Transverse colon (tissue), 4 donors: Measurements from ENCODE around the gene JUND. TPM values are rescaled to one million over a fixed set of nuclear protein-coding genes. Genes with fewer than 3 reads are reported as not detected.
A peak's percentile ranks its signal among the peaks of the same experiment; 100 is the strongest.

ENCODE experiments used
- DNase-seq: peaks from one replicate; pipeline ENCODE4 v3.0.0-alpha.2; 2019
- H3K27ac ChIP-seq, 4 donors: fragments of 200-600 bp; sonication (generic); 2 replicates each; pipeline ENCODE4 v1.5.1; 2016 to 2018; ENCODE audit warnings: inconsistent platforms in 4 of 4
- H3K27me3 ChIP-seq: fragments of 200-600 bp; sonication (generic); 2 replicates; pipeline ENCODE4 v1.5.1; 2017; ENCODE audit warnings: inconsistent platforms
- H3K36me3 ChIP-seq, 4 donors: fragments of 200-600 bp; sonication (generic); 2 replicates each; pipeline ENCODE4 v1.5.1; 2017 to 2019; ENCODE audit warnings: inconsistent platforms in 4 of 4
- H3K4me1 ChIP-seq, 4 donors: fragments of 200-600 bp; sonication (generic); 2 replicates each; pipeline ENCODE4 v1.5.1; 2017 to 2020; ENCODE audit warnings: inconsistent platforms in 4 of 4
- H3K4me3 ChIP-seq, 4 donors: fragments of 200-600 bp; sonication (generic); 1 replicate in 1 of 4; 2 replicates in 3 of 4; pipeline versions ENCODE4 v1.5.1 to v1.6.1; 2017 to 2019; ENCODE audit warnings: inconsistent platforms in 4 of 4
- H3K9me3 ChIP-seq, 2 donors: fragments of 200-600 bp; sonication (generic); 2 replicates each; pipeline ENCODE4 v1.5.1; 2017 to 2019; ENCODE audit warnings: inconsistent platforms in 2 of 2
- EP300 ChIP-seq: sonication (generic); formaldehyde crosslinking; IDR thresholded peaks from one replicate; pipeline ENCODE4 v1.6.1; 2017; ENCODE audit warnings: antibody characterized with exemption, low read depth
- POLR2A ChIP-seq: fragments of 450-650 bp; IDR thresholded peaks from one replicate; pipeline ENCODE4 v1.6.1; 2016; ENCODE audit warnings: antibody characterized with exemption, mild to moderate bottlenecking, moderate library complexity
- POLR2AphosphoS5 ChIP-seq, 3 donors: sonication (generic); formaldehyde crosslinking; IDR thresholded peaks; one replicate each; pipeline ENCODE4 v1.6.1; 2016; ENCODE audit warnings: antibody characterized with exemption in 3 of 3
- WGBS, 2 donors: methylation state at CpG; one replicate each; pipeline ENCODE4 v1.1.5; 2018; ENCODE audit warnings: low coverage in 1 of 2; 5-methylcytosine and 5-hydroxymethylcytosine counted together
- in situ Hi-C, 4 donors: fragments of 200-750 bp; cut with MboI; loops; one replicate each; pipeline versions ENCODE4 v1.15.0 to v1.15.1; 2017; ENCODE audit warnings: low sequenced_read_pairs in 3 of 4, low pct_ligation_motif_present in 1 of 4, low pct_unique_long_range_greater_than_20kb in 1 of 4
- intact Hi-C: fragments of 100-400 bp; cut with DNase I; formaldehyde crosslinking; loops from one replicate; pipeline ENCODE4 v1.15.1; 2023; ENCODE audit warnings: low total_unique reads
- total RNA-seq, 4 donors: library from RNA; depleted of rRNA; stranded (reverse); fragments of >200 nt; gene quantifications; one replicate each; pipeline ENCODE4 v1.1.0, GENCODE V29; 2016
- TF ChIP-seq, protein P1 (sequence below), 5 experiments: fragments of 200-600 bp in 3 of 5; fragments of 450-650 bp in 2 of 5; sonication (generic) in 3 of 5; IDR thresholded peaks; 1 replicate in 2 of 5; 2 replicates in 3 of 5; pipeline ENCODE4 v1.5.1; 2016 to 2017; ENCODE audit warnings: antibody characterized with exemption in 5 of 5, inconsistent platforms in 3 of 5, mild to moderate bottlenecking in 2 of 5, moderate library complexity in 1 of 5

The JUND gene
- total RNA-seq, 4 donors from 2014 or later, result 714 to 2,423 (median 1,288) TPM

DNA sequence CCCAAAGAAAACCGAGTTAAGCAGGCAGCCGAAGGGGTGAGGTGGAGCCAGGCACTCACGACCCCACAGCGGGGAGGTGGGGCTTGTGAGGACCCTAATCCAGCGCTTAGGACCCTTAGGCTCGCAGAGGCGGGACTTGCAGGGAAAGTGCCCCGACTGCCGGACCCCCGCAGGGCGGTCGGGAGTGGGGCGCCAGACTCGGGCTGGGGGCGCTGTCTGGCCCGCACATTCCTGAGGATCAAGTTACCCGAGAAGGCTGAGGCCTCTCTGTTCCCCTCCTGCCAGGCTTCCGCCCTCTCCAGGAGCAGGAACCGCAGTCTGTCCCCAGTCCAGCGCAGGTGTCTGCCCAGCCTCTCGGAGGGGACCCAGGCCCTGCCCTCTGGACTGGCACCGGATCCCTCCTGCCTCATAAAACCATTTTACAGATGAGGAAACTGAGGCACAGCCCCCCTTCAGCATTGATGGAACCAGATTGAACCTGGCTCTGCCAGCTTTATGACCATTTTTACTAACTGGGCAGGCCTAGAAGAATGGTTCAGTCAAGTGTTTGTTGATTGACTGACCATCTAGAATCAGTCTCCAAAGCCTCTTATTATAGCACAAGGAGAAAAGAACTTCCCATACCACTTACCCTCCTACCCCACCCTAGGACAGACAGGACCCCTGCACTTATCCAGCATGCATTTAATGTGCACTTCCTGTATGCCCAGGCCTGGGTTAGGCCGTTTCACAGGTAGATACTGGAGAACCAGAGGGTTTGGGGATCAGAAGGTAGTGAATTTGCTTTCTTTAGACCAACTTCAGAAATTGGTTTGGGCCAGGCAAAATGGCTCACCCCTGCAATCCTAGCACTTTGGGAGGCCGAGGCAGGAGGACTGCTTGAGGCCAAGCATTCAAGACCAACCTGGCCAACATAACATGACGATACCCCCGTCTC is 6.7 kb upstream of the JUND start:
- no peak for DNase-seq
- in situ Hi-C loops (no loop called here), intact Hi-C loops (no loop called here)
- Histone ChIP-seq H3K27me3 (no peaks in the 10 kb centered on the region), H3K36me3 (no peaks in the 10 kb centered on the region), H3K9me3 (no peaks in the 10 kb centered on the region), H3K4me1 (peaks cover 14 to 41% (median 29%) of the 10 kb centered on the region in 4 donors), H3K27ac (peak overlapping the region in 3 of 4 donors; percentile 62 to 67 (median 64)), H3K4me3 (no peak overlapping the region)
- WGBS, 2 donors, result 74 to 83% methylated on average over 2 to 17 of the region's 26 CpGs
- TF ChIP-seq POLR2AphosphoS5 (IDR thresholded peaks at IDR 0.05), result no peak
- no peak for TF ChIP-seq EP300
- TF ChIP-seq POLR2A, result no peak
- TF ChIP-seq, protein P1, sequence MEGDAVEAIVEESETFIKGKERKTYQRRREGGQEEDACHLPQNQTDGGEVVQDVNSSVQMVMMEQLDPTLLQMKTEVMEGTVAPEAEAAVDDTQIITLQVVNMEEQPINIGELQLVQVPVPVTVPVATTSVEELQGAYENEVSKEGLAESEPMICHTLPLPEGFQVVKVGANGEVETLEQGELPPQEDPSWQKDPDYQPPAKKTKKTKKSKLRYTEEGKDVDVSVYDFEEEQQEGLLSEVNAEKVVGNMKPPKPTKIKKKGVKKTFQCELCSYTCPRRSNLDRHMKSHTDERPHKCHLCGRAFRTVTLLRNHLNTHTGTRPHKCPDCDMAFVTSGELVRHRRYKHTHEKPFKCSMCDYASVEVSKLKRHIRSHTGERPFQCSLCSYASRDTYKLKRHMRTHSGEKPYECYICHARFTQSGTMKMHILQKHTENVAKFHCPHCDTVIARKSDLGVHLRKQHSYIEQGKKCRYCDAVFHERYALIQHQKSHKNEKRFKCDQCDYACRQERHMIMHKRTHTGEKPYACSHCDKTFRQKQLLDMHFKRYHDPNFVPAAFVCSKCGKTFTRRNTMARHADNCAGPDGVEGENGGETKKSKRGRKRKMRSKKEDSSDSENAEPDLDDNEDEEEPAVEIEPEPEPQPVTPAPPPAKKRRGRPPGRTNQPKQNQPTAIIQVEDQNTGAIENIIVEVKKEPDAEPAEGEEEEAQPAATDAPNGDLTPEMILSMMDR (IDR thresholded peaks at IDR 0.05), result no peak

DNA sequence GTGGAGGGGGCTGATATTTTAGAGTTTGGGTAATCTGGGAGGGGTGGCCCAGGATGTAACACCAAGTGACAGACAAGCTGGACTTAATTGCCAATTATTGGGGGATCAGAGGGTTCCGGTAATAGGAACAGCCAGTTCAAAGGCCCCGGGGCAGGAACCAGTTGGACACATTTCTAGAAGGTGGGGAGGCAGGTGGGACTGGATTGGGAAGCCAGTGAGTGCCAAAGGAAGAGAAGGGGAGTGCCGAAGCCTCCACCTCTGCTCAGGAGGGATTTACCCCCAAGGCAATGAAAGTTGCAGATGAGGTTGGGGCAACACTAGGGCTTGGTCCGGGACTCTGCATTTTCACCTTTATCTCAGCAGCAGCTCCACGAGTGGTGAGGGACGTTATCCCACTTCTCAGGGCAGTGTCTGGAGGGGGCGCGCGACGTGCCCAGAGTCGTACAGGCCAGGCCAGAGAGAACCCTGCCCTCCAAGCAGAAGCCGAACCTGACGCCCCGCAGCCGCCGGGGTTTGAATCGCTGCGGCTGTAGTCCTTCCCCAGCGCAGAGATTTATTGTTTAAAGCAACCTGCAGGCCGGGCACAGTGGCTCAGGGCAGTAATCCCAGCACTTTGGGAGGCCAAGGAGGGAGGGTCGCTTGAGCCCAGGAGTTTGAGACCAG is 5.7 kb upstream of the JUND start:
- in situ Hi-C loops, result no loop called here
- intact Hi-C loops, result no loop called here

DNA sequence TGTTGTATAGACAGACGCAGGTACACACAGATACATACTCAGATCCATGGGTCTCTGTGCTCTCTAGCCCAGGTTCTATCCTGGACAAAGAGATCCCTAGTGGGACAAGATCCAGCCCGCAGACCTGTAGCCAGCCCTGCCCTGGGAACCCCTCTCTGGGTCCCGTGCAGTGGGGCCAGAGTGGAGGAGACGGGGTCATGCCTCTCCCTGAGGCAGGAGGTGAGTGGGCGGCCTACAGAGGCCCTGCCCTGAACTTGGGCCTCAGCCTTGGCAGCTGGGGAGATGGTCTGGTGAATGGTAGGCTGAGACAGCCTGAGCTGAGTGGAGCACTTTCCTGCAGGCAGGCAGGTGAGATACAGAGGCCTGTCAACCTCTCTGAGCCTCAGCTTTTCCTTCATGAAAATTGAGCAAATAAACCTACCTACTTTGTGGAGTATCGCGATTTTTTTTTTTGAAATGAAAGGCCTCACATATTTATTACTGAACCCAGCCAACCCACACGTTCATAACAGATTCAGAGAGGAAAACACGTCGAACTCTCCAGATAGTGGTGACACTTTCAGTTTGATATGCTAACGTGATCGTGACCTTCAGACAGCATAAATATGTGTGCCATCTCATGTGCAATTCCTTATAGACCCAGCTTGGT is 3.4 kb upstream of the JUND start:
- TF ChIP-seq POLR2A (no peak), POLR2AphosphoS5 (IDR thresholded peaks at IDR 0.05) (no peak), EP300 (no peak)
- TF ChIP-seq, protein P1 (IDR thresholded peaks at IDR 0.05), result no peak
- Histone ChIP-seq H3K27ac (peak overlapping the region in 3 of 4 donors; percentile 46 to 62 (median 50)), H3K27me3 (no peaks in the 10 kb centered on the region), H3K9me3 (no peaks in the 10 kb centered on the region), H3K36me3 (no peaks in the 10 kb centered on the region), H3K4me1 (peaks cover 14 to 21% (median 16%) of the 10 kb centered on the region in 4 donors), H3K4me3 (no peak overlapping the region)
- in situ Hi-C loops, result no loop called here
- intact Hi-C loops, result no loop called here
- 61% methylated on average over 8 to 12 of the region's 12 CpGs for WGBS, 2 donors
- no peak for DNase-seq

More for the DNA sequence above, 5.7 kb upstream of the JUND start:
- Histone ChIP-seq H3K27me3 (no peaks in the 10 kb centered on the region), H3K9me3 (no peaks in the 10 kb centered on the region), H3K36me3 (no peaks in the 10 kb centered on the region), H3K27ac (peak overlapping the region in 3 of 4 donors; percentile 62 to 67 (median 64)), H3K4me1 (peaks cover 24 to 40% (median 30%) of the 10 kb centered on the region in 4 donors), H3K4me3 (no peak overlapping the region)
- WGBS, 2 donors, result 75 to 83% methylated on average over 1 to 19 of the region's 21 CpGs
- no peak for DNase-seq
- TF ChIP-seq POLR2A (no peak), EP300 (no peak), POLR2AphosphoS5 (IDR thresholded peaks at IDR 0.05) (no peak)
- TF ChIP-seq, protein P1 (IDR thresholded peaks at IDR 0.05), result no peak

DNA sequence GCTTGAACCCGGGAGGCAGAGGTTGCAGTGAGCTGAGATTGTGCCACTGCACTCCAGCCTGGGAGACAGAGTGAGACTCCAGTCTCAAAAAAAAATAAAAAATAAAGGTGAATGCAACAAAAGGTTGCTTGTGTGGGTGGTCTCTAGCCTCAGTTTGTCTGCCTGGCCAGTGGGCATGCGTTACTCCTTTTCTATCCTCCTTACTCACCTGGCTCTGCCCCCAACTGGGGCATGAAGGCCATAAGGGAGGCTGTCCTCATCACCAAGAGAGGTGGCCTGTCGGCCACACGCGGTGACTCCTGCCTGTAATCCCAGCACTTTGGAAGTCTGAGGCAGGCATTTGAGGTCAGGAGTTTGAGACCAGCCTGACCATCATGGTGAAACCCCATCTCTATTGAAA is 1.9 kb upstream of the JUND start:
- in situ Hi-C loops (no loop called here), intact Hi-C loops (no loop called here)
- no peaks in the 10 kb centered on the region for H3K9me3 ChIP-seq
- no peaks in the 10 kb centered on the region for H3K27me3 ChIP-seq
- WGBS, 2 donors, result 80 to 92% methylated on average over 1 to 5 of the region's 5 CpGs
- peaks cover 0 to 7% (median 3%) of the 10 kb centered on the region in 4 donors for H3K36me3 ChIP-seq
- H3K27ac ChIP-seq, result peak overlapping the region; percentile 96 to 100 (median 98)
- DNase-seq, result no peak
- peaks cover 21 to 29% (median 26%) of the 10 kb centered on the region in 4 donors for H3K4me1 ChIP-seq
- no peak for TF ChIP-seq EP300
- TF ChIP-seq, protein P1 (IDR thresholded peaks at IDR 0.05), result no peak
- TF ChIP-seq POLR2AphosphoS5 (IDR thresholded peaks at IDR 0.05), result no peak
- H3K4me3 ChIP-seq, result no peak overlapping the region
